Loucy (cell line): ENCODE measurements around the gene PMEPA1.

Source experiments
- CTCF ChIP-seq: fragments of 200-600 bp; sonication (generic); conservative IDR thresholded peaks from 2 replicates; pipeline ENCODE4 v1.5.1; 2014; ENCODE audit warnings: mild to moderate bottlenecking, antibody characterized with exemption, low read length
- EZH2phosphoT487 ChIP-seq: fragments of 200-600 bp; IDR thresholded peaks from 2 replicates; pipeline ENCODE4 v1.6.1; 2018; ENCODE audit warnings: antibody characterized with exemption, mild to moderate bottlenecking, moderate library complexity, borderline replicate concordance

- TF ChIP-seq CTCF (no peak), EZH2phosphoT487 (no peak)
These were observed 21.0 kb downstream of the PMEPA1 start for GRCh38 chr20:57688864-57689263.
